ENCODE data around the gene CEP57L1.
"Not testable (repeated sequence)": the region's sequence is repeated elsewhere in the genome, so short reads cannot be mapped to it uniquely, and the experiment has no call there.

The CEP57L1 gene

DNA sequence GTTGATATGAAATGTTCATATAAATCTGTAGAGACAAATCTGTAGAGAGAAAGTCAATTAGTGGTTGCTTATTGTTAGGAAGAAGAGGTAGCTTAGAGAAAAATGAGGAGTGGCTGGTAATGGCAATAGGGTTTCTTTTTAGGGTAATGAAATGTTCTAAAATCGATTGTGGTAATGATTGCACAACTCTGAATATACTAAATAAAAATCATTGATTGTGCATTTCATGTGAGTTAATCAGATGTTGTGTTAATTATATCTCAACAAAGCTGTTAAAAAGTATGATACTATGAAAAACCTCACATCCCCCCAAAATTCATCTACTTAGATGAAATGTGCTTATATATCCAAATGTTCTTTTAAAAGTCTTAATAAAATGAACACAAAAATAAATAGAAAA lies 84.2 kb downstream of the CEP57L1 start:
- DNase-seq: no peak

GRCh38 chr6:109182578-109182977 lies 87.3 kb downstream of the CEP57L1 start:
- no peak for DNase-seq

DNA sequence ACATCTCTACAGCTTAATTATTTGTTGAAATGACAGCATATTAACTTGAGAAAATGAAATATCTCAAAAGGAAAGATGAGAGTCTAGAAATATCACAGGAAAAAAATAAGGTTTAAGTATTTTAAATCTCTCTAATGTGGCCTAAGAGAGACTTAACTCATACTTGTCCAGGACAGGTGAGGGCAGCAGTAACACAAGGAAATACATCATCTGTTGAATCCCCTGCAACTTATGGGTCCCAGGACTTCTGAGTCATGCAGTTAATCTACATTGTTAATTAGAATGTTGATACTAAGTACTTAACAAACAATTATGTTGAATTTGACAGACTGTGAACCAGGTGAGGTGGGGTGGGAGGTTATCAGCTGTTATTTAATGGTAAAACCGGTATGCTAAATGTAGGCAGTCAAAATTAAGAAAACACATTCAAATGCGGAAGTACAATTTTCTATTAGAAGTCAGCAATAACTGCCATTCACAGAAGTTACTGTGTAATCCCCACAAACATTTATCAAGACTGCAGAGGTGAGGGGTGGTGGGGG lies 87.9 kb downstream of the CEP57L1 start:
- DNase-seq: no peak

- DNase-seq: no peak
Observed at GRCh38 chr6:109184638-109185037, 89.3 kb downstream of the CEP57L1 start.

DNA sequence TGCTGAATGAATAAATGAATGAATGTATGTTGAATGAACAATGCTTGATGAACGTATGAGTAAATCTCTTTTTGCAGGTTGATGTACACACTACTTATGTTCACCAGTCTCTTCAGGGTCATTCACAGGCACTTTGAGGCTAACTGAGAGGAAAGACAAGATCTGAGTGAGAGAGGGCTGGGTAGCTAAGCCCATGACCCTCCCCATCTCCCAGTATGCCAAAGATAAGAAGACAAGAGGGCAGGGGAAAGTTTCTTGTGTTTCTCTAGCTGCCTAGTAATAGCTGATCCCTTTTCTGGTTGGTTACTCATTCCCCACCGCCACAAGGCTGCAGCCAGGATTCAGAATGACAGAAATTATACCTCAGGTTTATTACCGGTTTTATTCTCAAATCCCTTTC lies 90.7 kb downstream of the CEP57L1 start:
- DNase-seq: no peak

DNA sequence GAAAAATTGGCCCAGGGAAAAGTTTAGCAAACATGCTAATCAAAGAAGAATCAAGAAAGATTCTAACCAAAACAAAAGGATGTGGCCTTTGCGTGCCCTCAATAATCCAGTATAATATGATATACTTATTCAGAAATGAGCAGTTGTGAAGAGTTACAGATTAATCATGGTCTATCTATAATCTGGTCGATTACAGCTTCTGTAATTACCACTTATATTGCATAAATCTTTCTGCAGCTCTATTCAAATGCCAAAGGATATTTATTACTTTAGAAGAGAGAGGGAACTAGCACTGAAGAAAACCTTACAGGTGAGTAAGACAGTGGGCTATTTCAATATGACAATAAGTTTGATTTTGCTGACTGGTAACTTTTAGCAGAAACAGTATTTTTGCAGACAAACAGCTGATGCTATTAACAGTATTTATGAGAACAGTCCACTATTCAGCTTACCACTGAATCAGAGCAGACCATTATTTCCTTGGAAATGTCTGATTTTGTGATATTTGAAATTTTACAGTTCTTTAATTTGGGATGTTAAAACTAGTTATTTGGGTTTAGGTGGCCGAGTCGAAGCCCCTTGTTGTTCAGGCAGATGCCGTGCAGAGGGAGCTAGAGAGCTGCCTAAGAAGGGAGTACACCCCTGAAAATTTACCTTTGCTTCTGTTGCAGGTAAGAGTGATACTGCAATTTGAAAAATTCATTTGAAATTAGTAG lies 92.2 kb downstream of the CEP57L1 start:
- peak; percentile 66 for DNase-seq

DNA sequence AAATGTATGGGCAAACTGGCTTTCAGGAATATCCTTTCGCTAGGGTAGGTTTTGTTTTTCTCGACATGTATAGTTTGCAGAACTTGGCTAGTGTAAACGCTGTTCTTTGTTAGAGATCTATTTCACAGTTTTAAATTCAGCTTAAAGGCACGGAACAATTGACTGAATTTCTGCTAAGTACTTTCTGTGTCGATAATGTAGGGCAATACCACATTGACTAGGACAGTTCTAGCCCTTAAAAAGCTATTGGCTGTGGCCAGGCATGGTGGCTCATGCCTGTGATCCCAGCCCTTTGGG lies 92.8 kb downstream of the CEP57L1 start:
- DNase-seq: no peak

GRCh38 chr6:109191368-109191767 lies 96.1 kb downstream of the CEP57L1 start:
- not testable (repeated sequence) for DNase-seq

DNA sequence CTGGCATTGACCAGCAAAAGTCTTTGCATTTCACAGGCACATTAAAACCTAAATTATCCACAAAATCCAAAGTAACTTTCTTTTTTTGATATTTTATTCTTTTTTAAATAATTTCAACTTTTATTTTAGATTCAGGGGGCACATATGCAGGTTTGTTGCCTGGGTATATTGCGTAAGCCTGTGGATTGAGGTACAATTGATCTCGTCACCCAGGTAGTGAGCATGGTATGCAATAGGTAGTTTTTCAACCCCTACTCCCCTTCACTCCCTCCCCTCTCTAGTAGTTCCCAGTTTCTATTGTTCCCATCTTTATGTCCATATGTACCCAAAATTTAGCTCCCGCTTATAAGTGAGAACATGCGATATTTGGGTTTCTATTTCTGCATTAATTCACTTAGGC lies 97.6 kb downstream of the CEP57L1 start:
- DNase-seq: no peak

DNA sequence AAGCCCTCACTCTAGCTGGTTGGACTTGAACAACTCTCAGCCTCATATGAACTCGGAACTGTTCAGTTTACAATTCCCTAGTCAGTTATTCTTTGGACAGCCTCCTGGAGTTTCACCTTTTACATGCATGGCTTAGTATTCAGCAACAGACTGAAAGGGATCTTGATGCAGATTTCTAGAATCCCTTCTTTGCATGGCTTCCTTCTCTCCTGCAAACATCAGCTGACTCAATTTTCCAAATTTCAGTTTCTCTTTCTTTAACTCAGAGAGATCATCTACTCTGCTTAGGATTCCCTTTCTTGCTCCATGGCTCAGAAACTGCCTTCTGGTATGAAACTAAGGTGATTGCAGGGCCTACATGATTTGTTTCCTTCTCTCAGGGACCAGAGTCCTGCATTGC lies 99.6 kb downstream of the CEP57L1 start:
- no peak for DNase-seq

DNA sequence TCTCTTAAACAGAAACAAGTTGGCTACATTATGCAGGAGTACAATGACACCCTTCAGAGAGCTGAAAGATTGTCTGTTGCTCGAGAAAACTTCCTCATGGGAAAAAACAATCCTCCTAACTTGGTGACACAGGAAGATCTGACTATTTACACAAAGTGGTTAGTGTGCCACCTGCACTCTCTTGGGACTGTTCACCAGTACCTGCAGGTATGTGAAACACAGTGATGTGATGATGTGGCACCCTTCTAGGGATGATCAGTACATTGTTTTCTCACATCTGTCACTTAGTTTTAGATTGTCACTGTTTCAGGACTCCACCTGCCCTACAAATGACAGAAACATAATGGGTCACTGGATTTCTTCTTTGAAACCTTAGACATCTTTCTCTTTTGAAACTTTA lies 101.8 kb downstream of the CEP57L1 start:
- DNase-seq: no peak

DNA sequence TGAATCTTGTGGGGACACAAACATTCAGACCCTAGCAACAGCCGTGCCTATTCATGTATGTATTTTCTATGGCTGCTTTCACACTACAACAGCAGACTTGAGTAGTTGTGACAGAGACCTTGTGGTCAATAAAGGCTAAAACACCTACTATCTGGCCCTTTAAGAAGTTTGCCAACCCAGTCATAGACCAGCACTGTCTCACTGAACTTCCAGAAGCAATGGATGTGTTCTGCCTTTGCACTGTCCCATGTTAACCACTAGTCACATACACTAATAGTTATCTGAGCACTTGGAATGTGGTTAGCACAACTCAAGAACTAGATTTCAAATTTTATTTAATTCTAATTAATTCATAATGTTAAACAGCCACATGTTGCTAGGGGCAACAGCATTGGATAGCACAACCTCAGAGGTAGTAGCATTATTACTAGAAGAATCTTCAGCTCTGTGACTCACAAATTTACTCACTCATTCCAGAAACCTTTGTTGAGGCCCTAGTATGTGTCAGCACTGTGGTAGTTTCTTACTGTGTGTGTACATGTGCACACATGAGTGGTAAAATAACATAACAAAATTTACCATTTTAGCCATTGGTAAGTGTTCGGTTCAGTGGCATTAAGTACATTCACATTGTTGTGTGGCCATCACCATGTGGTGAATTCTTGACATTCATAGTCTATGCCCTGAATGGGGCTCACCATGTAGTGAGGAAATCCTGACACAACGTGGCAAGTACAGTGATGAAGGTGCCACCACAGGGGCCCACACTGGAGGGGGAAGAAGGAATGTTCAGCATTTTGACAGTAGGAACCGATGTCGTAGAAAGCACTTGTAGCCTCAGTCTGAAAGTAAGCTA lies 107.3 kb downstream of the CEP57L1 start:
- no peak for DNase-seq

- no peak for DNase-seq
Observed at GRCh38 chr6:109204511-109204910, 109.2 kb downstream of the CEP57L1 start.

- no peak for DNase-seq
Observed at GRCh38 chr6:109212683-109213082, 117.4 kb downstream of the CEP57L1 start.
